HL-60/S4 treated with retinoic acid at 250 ng/mL for 4 days and 3 days (cell line): ENCODE measurements around the gene VPS13A.

Source experiments
- in situ Hi-C: fragments of 300-500 bp; cut with MboI; formaldehyde crosslinking; loops from 2 replicates; pipeline ENCODE4 v1.7.0; 2022; ENCODE audit warnings: low sequenced_read_pairs

Gene VPS13A

GRCh38 chr9:77453825-77454647 lies 276.7 kb downstream of the VPS13A start:
- in situ Hi-C loops: no loop called here

GRCh38 chr9:77454663-77455062 lies 277.3 kb downstream of the VPS13A start:
- in situ Hi-C loops: no loop called here

- in situ Hi-C loops: no loop called here
These were observed 278.1 kb downstream of the VPS13A start for GRCh38 chr9:77455312-77455927.

GRCh38 chr9:77456829-77457437 lies 279.6 kb downstream of the VPS13A start:
- in situ Hi-C loops: no loop called here

GRCh38 chr9:77457916-77458592 lies 280.7 kb downstream of the VPS13A start:
- in situ Hi-C loops: no loop called here

GRCh38 chr9:77460938-77461337 lies 283.6 kb downstream of the VPS13A start:
- in situ Hi-C loops: no loop called here

- in situ Hi-C loops: no loop called here
These were observed 284.7 kb downstream of the VPS13A start for GRCh38 chr9:77462066-77462465.

GRCh38 chr9:77463151-77463550 lies 285.8 kb downstream of the VPS13A start:
- in situ Hi-C loops: no loop called here

- in situ Hi-C loops: no loop called here
These were observed 287.3 kb downstream of the VPS13A start for GRCh38 chr9:77464661-77465060.

- in situ Hi-C loops: no loop called here
These were observed 292.3 kb downstream of the VPS13A start for GRCh38 chr9:77469515-77470231.
